ENCODE results near the gene KLRC1. TPM values are rescaled to one million over a fixed set of nuclear protein-coding genes. Genes with fewer than 3 reads are reported as not detected.
"Not testable (repeated sequence)": the region's sequence is repeated elsewhere in the genome, so short reads cannot be mapped to it uniquely, and the experiment has no call there.

KLRC1 gene
- total and polyA plus RNA-seq, 9 donors, result 0.10 to 0.64 (median 0.32) TPM

- DNase-seq, result no peak
- H3K27me3 ChIP-seq (ENCODE audit: control insufficient read depth, insufficient read depth, low read length), result no peaks in the 10 kb centered on the region
- whole genome bisulfite sequencing (ENCODE audit: insufficient coverage), result no CpG with 5 or more reads among the region's 2 CpGs
- no peaks in the 10 kb centered on the region for H3K36me3 ChIP-seq (ENCODE audit: control insufficient read depth, insufficient read depth, low read length)
- H3K4me1 ChIP-seq (ENCODE audit: control insufficient read depth, insufficient read depth, low read length), result no peaks in the 10 kb centered on the region
- H3K9me3 ChIP-seq (replicated peaks; ENCODE audit: control insufficient read depth, low read depth, low read length), result peaks cover 21% of the 10 kb centered on the region
- H3K4me3 ChIP-seq (ENCODE audit: low read length), result no peak overlapping the region
- H3K27ac ChIP-seq (ENCODE audit: low read length), result no peak overlapping the region
Observed at GRCh38 chr12:10456856-10457255, 3.7 kb upstream of the KLRC1 start.

- no peak for DNase-seq
- H3K4me1 ChIP-seq (ENCODE audit: control insufficient read depth, insufficient read depth, low read length), result no peaks in the 10 kb centered on the region
- H3K9me3 ChIP-seq (replicated peaks; ENCODE audit: control insufficient read depth, low read depth, low read length), result peaks cover 19% of the 10 kb centered on the region
- no peaks in the 10 kb centered on the region for H3K36me3 ChIP-seq (ENCODE audit: control insufficient read depth, insufficient read depth, low read length)
- H3K27ac ChIP-seq (ENCODE audit: low read length), result no peak overlapping the region
- H3K27me3 ChIP-seq (ENCODE audit: control insufficient read depth, insufficient read depth, low read length), result no peaks in the 10 kb centered on the region
- WGBS (ENCODE audit: insufficient coverage), result no CpG with 5 or more reads among the region's 1 CpG
- no peak overlapping the region for H3K4me3 ChIP-seq (ENCODE audit: low read length)
Observed at GRCh38 chr12:10455766-10456165, 2.6 kb upstream of the KLRC1 start.

- H3K9me3 ChIP-seq (replicated peaks; ENCODE audit: control insufficient read depth, low read depth, low read length), result peaks cover 19% of the 10 kb centered on the region
Observed at GRCh38 chr12:10454531-10454930, 1.4 kb upstream of the KLRC1 start.

DNA sequence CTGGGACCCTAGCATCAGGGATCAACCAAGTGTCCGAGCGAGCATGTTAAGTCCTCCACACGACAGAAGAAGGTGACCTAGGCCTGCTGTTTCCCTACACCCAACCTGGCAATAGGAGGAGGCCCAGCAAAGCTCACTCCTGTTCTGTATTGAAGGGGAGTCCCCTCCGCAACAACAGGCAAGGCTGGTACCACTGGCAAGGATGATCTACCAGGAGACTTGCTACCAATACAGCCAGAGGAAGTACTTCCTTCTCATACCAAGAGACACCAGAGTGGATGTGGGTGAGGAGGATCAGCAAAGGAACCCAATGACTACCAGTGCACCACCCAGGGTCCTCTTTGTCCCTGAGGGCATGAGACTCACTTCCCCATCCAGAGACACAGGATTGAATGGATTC lies 4.9 kb downstream of the KLRC1 start:
- no peak overlapping the region for H3K4me3 ChIP-seq (ENCODE audit: low read length)
- no peaks in the 10 kb centered on the region for H3K36me3 ChIP-seq (ENCODE audit: control insufficient read depth, insufficient read depth, low read length)
- H3K27me3 ChIP-seq (ENCODE audit: control insufficient read depth, insufficient read depth, low read length), result no peaks in the 10 kb centered on the region
- no CpG with 5 or more reads among the region's 4 CpGs for WGBS (ENCODE audit: insufficient coverage)
- H3K27ac ChIP-seq (ENCODE audit: low read length), result no peak overlapping the region
- no peaks in the 10 kb centered on the region for H3K9me3 ChIP-seq (replicated peaks; ENCODE audit: control insufficient read depth, low read depth, low read length)
- no peaks in the 10 kb centered on the region for H3K4me1 ChIP-seq (ENCODE audit: control insufficient read depth, insufficient read depth, low read length)
- DNase-seq, result no peak

More at GRCh38 chr12:10454531-10454930, 1.4 kb upstream of the KLRC1 start:
- Histone ChIP-seq H3K27ac (ENCODE audit: low read length) (no peak overlapping the region), H3K36me3 (ENCODE audit: control insufficient read depth, insufficient read depth, low read length) (no peaks in the 10 kb centered on the region), H3K4me3 (ENCODE audit: low read length) (no peak overlapping the region), H3K27me3 (ENCODE audit: control insufficient read depth, insufficient read depth, low read length) (no peaks in the 10 kb centered on the region), H3K4me1 (ENCODE audit: control insufficient read depth, insufficient read depth, low read length) (no peaks in the 10 kb centered on the region)
- 67% methylated on average over 1 of the region's 1 CpG for WGBS (ENCODE audit: insufficient coverage)
- DNase-seq, result no peak

GRCh38 chr12:10446052-10446451 lies 7.1 kb downstream of the KLRC1 start:
- H3K4me3 ChIP-seq (ENCODE audit: low read length); H3K4me1 ChIP-seq (ENCODE audit: control insufficient read depth, insufficient read depth, low read length); H3K9me3 ChIP-seq (replicated peaks; ENCODE audit: control insufficient read depth, low read depth, low read length); H3K27me3 ChIP-seq (ENCODE audit: control insufficient read depth, insufficient read depth, low read length); H3K27ac ChIP-seq (ENCODE audit: low read length); DNase-seq; H3K36me3 ChIP-seq (ENCODE audit: control insufficient read depth, insufficient read depth, low read length): not testable (repeated sequence)
- WGBS (ENCODE audit: insufficient coverage), result 100% methylated on average over 2 of the region's 5 CpGs

- not testable (repeated sequence) for H3K4me1 ChIP-seq (ENCODE audit: control insufficient read depth, insufficient read depth, low read length); H3K9me3 ChIP-seq (replicated peaks; ENCODE audit: control insufficient read depth, low read depth, low read length); H3K36me3 ChIP-seq (ENCODE audit: control insufficient read depth, insufficient read depth, low read length); H3K27me3 ChIP-seq (ENCODE audit: control insufficient read depth, insufficient read depth, low read length); DNase-seq; H3K4me3 ChIP-seq (ENCODE audit: low read length); H3K27ac ChIP-seq (ENCODE audit: low read length)
- 90% methylated on average over 6 of the region's 8 CpGs for whole genome bisulfite sequencing (ENCODE audit: insufficient coverage)
Observed at GRCh38 chr12:10441144-10441543, 12.0 kb downstream of the KLRC1 start.

GRCh38 chr12:10439608-10440274 lies 13.4 kb downstream of the KLRC1 start:
- not testable (repeated sequence) for H3K4me3 ChIP-seq (ENCODE audit: low read length); H3K36me3 ChIP-seq (ENCODE audit: control insufficient read depth, insufficient read depth, low read length); H3K27ac ChIP-seq (ENCODE audit: low read length); H3K9me3 ChIP-seq (replicated peaks; ENCODE audit: control insufficient read depth, low read depth, low read length); H3K27me3 ChIP-seq (ENCODE audit: control insufficient read depth, insufficient read depth, low read length); DNase-seq; H3K4me1 ChIP-seq (ENCODE audit: control insufficient read depth, insufficient read depth, low read length)
- WGBS (ENCODE audit: insufficient coverage), result no CpG with 5 or more reads among the region's 2 CpGs

- DNase-seq; H3K9me3 ChIP-seq (replicated peaks; ENCODE audit: control insufficient read depth, low read depth, low read length); H3K36me3 ChIP-seq (ENCODE audit: control insufficient read depth, insufficient read depth, low read length); H3K4me1 ChIP-seq (ENCODE audit: control insufficient read depth, insufficient read depth, low read length); H3K27me3 ChIP-seq (ENCODE audit: control insufficient read depth, insufficient read depth, low read length); H3K4me3 ChIP-seq (ENCODE audit: low read length); H3K27ac ChIP-seq (ENCODE audit: low read length): not testable (repeated sequence)
- WGBS (ENCODE audit: insufficient coverage), result no CpG with 5 or more reads among the region's 2 CpGs
Observed at GRCh38 chr12:10437601-10438000, 15.6 kb downstream of the KLRC1 start.

- H3K4me3 ChIP-seq (ENCODE audit: low read length); H3K9me3 ChIP-seq (replicated peaks; ENCODE audit: control insufficient read depth, low read depth, low read length); H3K4me1 ChIP-seq (ENCODE audit: control insufficient read depth, insufficient read depth, low read length); H3K27me3 ChIP-seq (ENCODE audit: control insufficient read depth, insufficient read depth, low read length); H3K27ac ChIP-seq (ENCODE audit: low read length); H3K36me3 ChIP-seq (ENCODE audit: control insufficient read depth, insufficient read depth, low read length): not testable (repeated sequence)
- WGBS (ENCODE audit: insufficient coverage), result no CpG with 5 or more reads among the region's 3 CpGs
- DNase-seq, result peak; percentile 45
Observed at GRCh38 chr12:10435816-10436215, 17.4 kb downstream of the KLRC1 start, which contains the start of gene KLRC2. Gene KLRC2, minus strand, starts transcription at chr12:10436010. Its CDS starts 24 bp downstream, at chr12:10435986.

GRCh38 chr12:10430623-10431022 lies 22.6 kb downstream of the KLRC1 start:
- DNase-seq; H3K4me1 ChIP-seq (ENCODE audit: control insufficient read depth, insufficient read depth, low read length); H3K27ac ChIP-seq (ENCODE audit: low read length); H3K36me3 ChIP-seq (ENCODE audit: control insufficient read depth, insufficient read depth, low read length); H3K27me3 ChIP-seq (ENCODE audit: control insufficient read depth, insufficient read depth, low read length); H3K9me3 ChIP-seq (replicated peaks; ENCODE audit: control insufficient read depth, low read depth, low read length); H3K4me3 ChIP-seq (ENCODE audit: low read length): not testable (repeated sequence)
- 100% methylated on average over 1 of the region's 4 CpGs for WGBS (ENCODE audit: insufficient coverage)

DNA sequence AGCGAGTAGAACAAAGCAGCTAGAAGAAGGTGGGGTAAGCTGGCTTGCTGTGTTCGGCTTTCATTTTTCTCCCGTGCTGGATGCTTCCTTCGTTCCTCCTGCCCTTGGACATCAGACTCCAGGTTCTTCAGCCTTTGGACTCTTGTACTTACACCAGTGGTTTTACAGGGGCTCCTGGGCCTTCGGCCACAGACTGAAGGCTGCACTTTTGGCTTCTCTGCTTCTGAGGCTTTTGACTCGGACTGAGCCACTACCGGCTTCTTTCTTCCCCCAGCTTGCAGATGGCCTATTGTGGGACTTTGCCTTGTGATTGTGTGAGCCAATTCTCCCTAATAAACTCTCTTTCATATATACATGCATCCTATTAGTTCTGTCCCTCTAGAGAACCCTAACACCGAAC lies 27.2 kb downstream of the KLRC1 start:
- not testable (repeated sequence) for H3K27ac ChIP-seq (ENCODE audit: low read length); H3K4me1 ChIP-seq (ENCODE audit: control insufficient read depth, insufficient read depth, low read length); H3K36me3 ChIP-seq (ENCODE audit: control insufficient read depth, insufficient read depth, low read length); H3K9me3 ChIP-seq (replicated peaks; ENCODE audit: control insufficient read depth, low read depth, low read length); H3K27me3 ChIP-seq (ENCODE audit: control insufficient read depth, insufficient read depth, low read length); DNase-seq; H3K4me3 ChIP-seq (ENCODE audit: low read length)
- WGBS (ENCODE audit: insufficient coverage), result no CpG with 5 or more reads among the region's 8 CpGs

Measured in muscle of leg (tissue), 11 donors.